Measurements from ENCODE around the gene HKDC1. TPM values are rescaled to one million over a fixed set of nuclear protein-coding genes. Genes with fewer than 3 reads are reported as not detected.
"Not testable (repeated sequence)": the region's sequence is repeated elsewhere in the genome, so short reads cannot be mapped to it uniquely, and the experiment has no call there.

Gene HKDC1
- total RNA-seq, 1 donor from 2014 or later = 2.5 TPM

DNA sequence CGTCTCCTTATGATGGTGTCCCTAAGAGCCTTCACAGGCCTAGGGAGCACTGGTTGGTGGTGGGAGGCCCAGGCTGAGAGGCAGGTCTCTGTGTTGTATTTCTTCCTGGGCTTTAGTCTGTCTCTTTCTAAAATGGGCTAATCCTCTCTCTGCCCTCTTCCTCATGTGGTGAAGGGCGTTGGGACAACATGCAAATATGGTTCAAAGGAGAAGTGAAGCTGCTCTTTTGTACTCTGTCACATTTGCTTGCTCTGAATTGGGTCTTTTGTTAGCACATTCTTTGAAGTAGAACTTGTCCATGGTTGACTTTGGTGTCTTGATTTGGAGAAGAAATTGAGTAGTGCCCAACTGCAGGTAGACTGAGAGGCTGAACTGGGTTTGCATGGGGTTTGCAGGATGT lies 59.0 kb downstream of the HKDC1 start:
- DNase-seq (ENCODE audit: extremely low spot score in 2 of 2) = no peak
- Histone ChIP-seq H3K4me3 (no peak overlapping the region), H3K4me1 (no peaks in the 10 kb centered on the region), H3K36me3 (no peaks in the 10 kb centered on the region), H3K27me3 (no peaks in the 10 kb centered on the region), H3K9me3 (no peaks in the 10 kb centered on the region), H3K27ac (no peak overlapping the region)
- no peak for TF ChIP-seq POLR2AphosphoS5 (IDR thresholded peaks at IDR 0.05; ENCODE audit: insufficient read depth in 1 of 2, low read depth in 1 of 2)
- TF ChIP-seq, protein P1, sequence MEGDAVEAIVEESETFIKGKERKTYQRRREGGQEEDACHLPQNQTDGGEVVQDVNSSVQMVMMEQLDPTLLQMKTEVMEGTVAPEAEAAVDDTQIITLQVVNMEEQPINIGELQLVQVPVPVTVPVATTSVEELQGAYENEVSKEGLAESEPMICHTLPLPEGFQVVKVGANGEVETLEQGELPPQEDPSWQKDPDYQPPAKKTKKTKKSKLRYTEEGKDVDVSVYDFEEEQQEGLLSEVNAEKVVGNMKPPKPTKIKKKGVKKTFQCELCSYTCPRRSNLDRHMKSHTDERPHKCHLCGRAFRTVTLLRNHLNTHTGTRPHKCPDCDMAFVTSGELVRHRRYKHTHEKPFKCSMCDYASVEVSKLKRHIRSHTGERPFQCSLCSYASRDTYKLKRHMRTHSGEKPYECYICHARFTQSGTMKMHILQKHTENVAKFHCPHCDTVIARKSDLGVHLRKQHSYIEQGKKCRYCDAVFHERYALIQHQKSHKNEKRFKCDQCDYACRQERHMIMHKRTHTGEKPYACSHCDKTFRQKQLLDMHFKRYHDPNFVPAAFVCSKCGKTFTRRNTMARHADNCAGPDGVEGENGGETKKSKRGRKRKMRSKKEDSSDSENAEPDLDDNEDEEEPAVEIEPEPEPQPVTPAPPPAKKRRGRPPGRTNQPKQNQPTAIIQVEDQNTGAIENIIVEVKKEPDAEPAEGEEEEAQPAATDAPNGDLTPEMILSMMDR (IDR thresholded peaks at IDR 0.05) = no peak
- TF ChIP-seq POLR2A (IDR thresholded peaks at IDR 0.05) = no peak
- intact Hi-C loops (cut with DNase I) = no loop called here

DNA sequence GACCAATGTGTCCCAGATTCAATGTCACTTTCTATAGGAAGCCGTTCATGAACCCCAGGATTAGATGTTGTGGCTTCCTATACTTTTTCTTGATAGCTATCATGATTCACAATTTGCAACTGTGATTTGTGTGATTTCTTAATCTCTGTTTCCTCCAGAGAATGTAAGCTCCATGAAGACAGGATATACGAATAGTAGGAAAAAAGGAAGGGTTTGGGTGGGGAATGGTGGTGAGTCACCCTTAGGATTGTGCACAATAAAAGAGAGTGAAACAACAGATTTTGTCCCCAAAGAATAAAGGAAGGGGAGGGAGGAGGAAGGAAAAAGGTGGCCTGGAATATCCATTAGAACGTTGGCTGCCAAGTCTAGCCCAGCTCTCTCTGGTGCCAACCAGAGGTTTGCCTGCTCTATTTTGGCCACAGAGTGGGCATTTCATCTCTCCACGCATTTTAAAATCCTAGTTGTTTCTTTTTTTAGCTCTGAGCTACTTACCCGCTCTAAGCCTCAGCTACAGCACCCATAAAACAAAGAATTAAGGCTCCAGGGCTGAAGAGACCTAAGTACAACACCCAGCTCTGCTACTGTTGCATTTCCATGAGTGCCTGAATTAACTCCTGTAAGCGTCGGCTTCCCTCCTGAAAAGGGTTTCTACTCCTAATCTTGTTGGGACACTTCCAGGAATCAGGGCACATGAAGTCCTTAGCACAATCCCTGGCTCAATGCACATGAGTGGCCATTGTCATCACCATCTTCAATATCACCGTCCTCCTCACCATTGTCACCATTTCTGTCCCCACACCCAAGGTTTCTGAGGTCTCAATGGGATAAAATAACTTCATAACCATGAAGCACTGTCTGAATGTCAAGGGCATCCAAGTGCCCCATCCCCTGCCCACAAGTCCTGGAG lies 61.6 kb downstream of the HKDC1 start:
- H3K36me3 ChIP-seq = no peaks in the 10 kb centered on the region
- H3K4me3 ChIP-seq = no peak overlapping the region
- no peak for DNase-seq (ENCODE audit: extremely low spot score in 2 of 2)
- no peaks in the 10 kb centered on the region for H3K9me3 ChIP-seq
- no peak overlapping the region for H3K27ac ChIP-seq
- H3K4me1 ChIP-seq = no peaks in the 10 kb centered on the region
- TF ChIP-seq POLR2AphosphoS5 (IDR thresholded peaks at IDR 0.05; ENCODE audit: insufficient read depth in 1 of 2, low read depth in 1 of 2) (no peak), POLR2A (IDR thresholded peaks at IDR 0.05) (no peak)
- TF ChIP-seq, protein P1 (IDR thresholded peaks at IDR 0.05) = no peak
- intact Hi-C loops (cut with DNase I) = no loop called here
- H3K27me3 ChIP-seq = no peaks in the 10 kb centered on the region

DNA sequence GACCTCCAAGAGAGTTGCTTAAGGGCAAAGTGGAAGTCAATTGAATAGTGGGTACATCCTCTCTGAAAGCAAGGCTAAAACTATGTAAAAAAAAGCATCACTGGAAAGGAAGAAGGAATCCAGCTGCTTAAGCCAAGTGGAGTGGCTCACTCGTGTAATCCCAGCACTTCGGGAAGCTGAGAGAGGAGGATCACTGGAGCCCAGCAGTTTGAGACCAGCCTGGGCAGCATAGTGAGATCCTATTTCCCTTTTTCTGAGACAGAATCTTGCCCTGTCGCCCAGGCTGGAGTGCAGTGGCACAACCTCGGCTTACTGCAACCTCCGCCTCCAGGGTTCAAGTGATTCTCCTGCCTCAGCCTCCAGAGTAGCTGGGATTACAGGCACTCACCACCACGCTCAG lies 64.3 kb downstream of the HKDC1 start:
- H3K27me3 ChIP-seq; H3K9me3 ChIP-seq; H3K4me3 ChIP-seq; DNase-seq (ENCODE audit: extremely low spot score in 2 of 2); intact Hi-C loops (cut with DNase I); H3K36me3 ChIP-seq; H3K27ac ChIP-seq; H3K4me1 ChIP-seq: not testable (repeated sequence)

DNA sequence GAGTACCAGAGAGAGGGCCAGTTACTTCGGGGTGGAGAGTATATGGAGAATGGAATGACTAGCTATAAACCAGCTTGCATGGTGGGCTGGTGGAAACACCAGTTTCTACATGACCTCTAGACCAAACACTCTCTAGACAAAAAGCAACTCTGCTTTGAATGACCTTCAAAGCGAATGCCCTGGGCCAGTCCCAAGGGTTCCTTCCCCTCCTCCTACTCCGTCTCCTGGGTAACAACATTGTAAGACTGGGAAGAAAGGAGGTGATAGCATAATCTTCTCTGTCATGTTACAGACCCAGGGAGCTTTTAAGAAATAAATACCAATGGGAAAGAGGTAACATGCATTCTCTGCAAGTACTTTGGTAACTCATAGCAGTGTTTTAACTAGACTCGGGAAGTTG lies 65.6 kb downstream of the HKDC1 start:
- DNase-seq (ENCODE audit: extremely low spot score in 2 of 2) = no peak
- Histone ChIP-seq H3K27ac (no peak overlapping the region), H3K36me3 (no peaks in the 10 kb centered on the region), H3K4me1 (no peaks in the 10 kb centered on the region), H3K4me3 (no peak overlapping the region), H3K27me3 (no peaks in the 10 kb centered on the region), H3K9me3 (no peaks in the 10 kb centered on the region)
- TF ChIP-seq POLR2A (IDR thresholded peaks at IDR 0.05) = no peak
- TF ChIP-seq, protein P1 (IDR thresholded peaks at IDR 0.05) = no peak
- TF ChIP-seq POLR2AphosphoS5 (IDR thresholded peaks at IDR 0.05; ENCODE audit: insufficient read depth in 1 of 2, low read depth in 1 of 2) = no peak
- intact Hi-C loops (cut with DNase I) = no loop called here

DNA sequence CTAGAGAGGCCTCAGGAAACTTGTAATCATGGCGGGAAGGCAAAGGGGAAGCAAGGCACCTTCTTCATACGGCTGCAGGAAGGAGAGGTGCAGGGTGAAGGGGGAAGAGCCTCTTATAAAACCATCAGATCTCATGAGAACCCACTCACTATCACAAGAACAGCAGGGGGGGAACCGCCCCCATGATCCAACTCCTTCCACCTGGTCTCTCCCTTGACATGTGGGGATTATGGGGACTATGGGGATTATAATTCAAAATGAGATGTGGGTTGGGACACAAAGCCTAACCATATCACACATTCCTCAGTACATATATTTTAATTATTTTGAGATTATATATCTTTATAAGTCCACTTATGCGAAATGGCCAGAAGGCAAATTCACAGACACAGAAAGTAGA lies 67.0 kb downstream of the HKDC1 start:
- H3K27ac ChIP-seq = no peak overlapping the region
- H3K4me3 ChIP-seq = no peak overlapping the region
- no peaks in the 10 kb centered on the region for H3K4me1 ChIP-seq
- intact Hi-C loops (cut with DNase I) = no loop called here
- no peaks in the 10 kb centered on the region for H3K36me3 ChIP-seq
- H3K9me3 ChIP-seq = no peaks in the 10 kb centered on the region
- TF ChIP-seq, protein P1 (IDR thresholded peaks at IDR 0.05) = no peak
- TF ChIP-seq POLR2A (IDR thresholded peaks at IDR 0.05) = no peak
- no peak for TF ChIP-seq POLR2AphosphoS5 (IDR thresholded peaks at IDR 0.05; ENCODE audit: insufficient read depth in 1 of 2, low read depth in 1 of 2)
- H3K27me3 ChIP-seq = no peaks in the 10 kb centered on the region
- no peak for DNase-seq (ENCODE audit: extremely low spot score in 2 of 2)

Measured in vagina (tissue), 2 donors.